Right forelimb (tissue), 1 donor: ENCODE measurements around the gene AP2A2.

Experiments
- DNase-seq: peaks from one replicate; pipeline ENCODE4 v3.0.0-alpha.2; 2018

The AP2A2 gene

GRCh38 chr11:1032310-1032891, 106.7 kb downstream of the AP2A2 start:
- no peak for DNase-seq

GRCh38 chr11:1033016-1033798, 107.5 kb downstream of the AP2A2 start:
- no peak for DNase-seq

- no peak for DNase-seq
Observed at GRCh38 chr11:1034001-1034400, 108.3 kb downstream of the AP2A2 start.

GRCh38 chr11:1034456-1035295, 109.0 kb downstream of the AP2A2 start:
- DNase-seq: no peak

- DNase-seq: no peak
Observed at GRCh38 chr11:1035577-1036283, 110.1 kb downstream of the AP2A2 start.

GRCh38 chr11:1036303-1036923, 110.7 kb downstream of the AP2A2 start, which contains the start of gene MUC6:
Gene MUC6, minus strand, starts transcription at chr11:1036718. Its CDS starts 63 bp downstream, at chr11:1036655.
- no peak for DNase-seq

GRCh38 chr11:1036931-1037330, 111.3 kb downstream of the AP2A2 start:
- DNase-seq: no peak

GRCh38 chr11:1037506-1038055, 111.9 kb downstream of the AP2A2 start:
- no peak for DNase-seq

GRCh38 chr11:1038361-1038760, 112.7 kb downstream of the AP2A2 start:
- no peak for DNase-seq

- DNase-seq: no peak
Observed at GRCh38 chr11:1038921-1039320, 113.3 kb downstream of the AP2A2 start.

- DNase-seq: no peak
Observed at GRCh38 chr11:1039481-1040427, 114.1 kb downstream of the AP2A2 start.

- no peak for DNase-seq
Observed at GRCh38 chr11:1040428-1041148, 114.9 kb downstream of the AP2A2 start.

- DNase-seq: no peak
Observed at GRCh38 chr11:1041149-1041467, 115.4 kb downstream of the AP2A2 start.

- DNase-seq: no peak
Observed at GRCh38 chr11:1041471-1041870, 115.8 kb downstream of the AP2A2 start.

GRCh38 chr11:1041936-1042608, 116.4 kb downstream of the AP2A2 start:
- no peak for DNase-seq

GRCh38 chr11:1042626-1043562, 117.2 kb downstream of the AP2A2 start:
- DNase-seq: no peak

GRCh38 chr11:1043563-1044096, 118.0 kb downstream of the AP2A2 start:
- peak; percentile 26 for DNase-seq

- DNase-seq: no peak
Observed at GRCh38 chr11:1044160-1044559, 118.5 kb downstream of the AP2A2 start.
